ENCODE results near the gene CALM1.

DNA sequence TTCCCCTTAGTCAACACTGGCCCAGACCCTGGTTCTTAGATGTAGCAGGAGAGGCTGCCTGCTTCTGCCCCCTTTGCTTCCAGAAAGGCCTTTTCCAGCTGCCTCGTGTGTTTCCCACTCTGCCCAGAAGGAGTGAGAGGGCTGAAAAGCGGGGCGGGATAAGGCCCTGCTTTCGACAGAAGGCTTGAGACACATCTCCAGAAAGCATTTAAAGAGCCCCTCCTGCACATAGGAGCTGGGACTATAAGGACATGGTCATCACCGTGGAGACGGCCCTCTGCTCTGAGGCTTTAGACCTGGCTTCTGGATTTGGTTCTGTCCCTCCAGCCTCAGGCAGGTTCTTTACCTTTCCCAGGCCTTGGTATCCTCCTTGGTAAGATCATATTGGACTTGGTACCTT is 11.9 kb downstream of the CALM1 start:
- TF ChIP-seq CTCF (IDR thresholded peaks at IDR 0.05; ENCODE audit: low read length) (no peak), EZH2 (IDR thresholded peaks at IDR 0.05; ENCODE audit: borderline replicate concordance, low read length) (no peak)
